ENCODE results near the gene CNPY1.

- TF ChIP-seq SIN3A (IDR thresholded peaks at IDR 0.05; ENCODE audit: borderline replicate concordance, low read depth, low read length), result no peak
- TF ChIP-seq CTCF (IDR thresholded peaks at IDR 0.05), result no peak
- TF ChIP-seq REST (IDR thresholded peaks at IDR 0.05; ENCODE audit: low read depth, low read length), result no peak
- TF ChIP-seq NRF1 (IDR thresholded peaks at IDR 0.05; ENCODE audit: low read depth, low read length), result no peak
- no peak for TF ChIP-seq TAF1 (IDR thresholded peaks at IDR 0.05; ENCODE audit: borderline replicate concordance, low read depth, low read length)
- no peak for TF ChIP-seq EP300 (IDR thresholded peaks at IDR 0.05; ENCODE audit: borderline replicate concordance in 1 of 2, low read depth in 1 of 2, low read length in 1 of 2)
- TF ChIP-seq RAD21 (IDR thresholded peaks at IDR 0.05; ENCODE audit: low read length), result no peak
- TF ChIP-seq MAX (IDR thresholded peaks at IDR 0.05; ENCODE audit: low read depth), result no peak
- TF ChIP-seq GABPA (IDR thresholded peaks at IDR 0.05; ENCODE audit: low read depth), result no peak
- TF ChIP-seq GATA2 (CRISPR knock-in tag; IDR thresholded peaks at IDR 0.05), result no peak
- TF ChIP-seq FOSL2 (IDR thresholded peaks at IDR 0.05; ENCODE audit: borderline replicate concordance, low read depth), result no peak
- TF ChIP-seq RFX5 (IDR thresholded peaks at IDR 0.05; ENCODE audit: low read length), result no peak
- no peak for TF ChIP-seq TEAD4 (IDR thresholded peaks at IDR 0.05; ENCODE audit: borderline replicate concordance, insufficient read depth)
- no peak for TF ChIP-seq PBX3 (IDR thresholded peaks at IDR 0.05)
Measured at GRCh38 chr7:155495440-155496248, 50.7 kb downstream of the CNPY1 start.

Data from SK-N-SH (cell line).